ENCODE measurements around the gene LYST. TPM values are rescaled to one million over a fixed set of nuclear protein-coding genes. Genes with fewer than 3 reads are reported as not detected.

Gene LYST
- total RNA-seq, 1 experiment from 2014 or later: 1.7 TPM

DNA sequence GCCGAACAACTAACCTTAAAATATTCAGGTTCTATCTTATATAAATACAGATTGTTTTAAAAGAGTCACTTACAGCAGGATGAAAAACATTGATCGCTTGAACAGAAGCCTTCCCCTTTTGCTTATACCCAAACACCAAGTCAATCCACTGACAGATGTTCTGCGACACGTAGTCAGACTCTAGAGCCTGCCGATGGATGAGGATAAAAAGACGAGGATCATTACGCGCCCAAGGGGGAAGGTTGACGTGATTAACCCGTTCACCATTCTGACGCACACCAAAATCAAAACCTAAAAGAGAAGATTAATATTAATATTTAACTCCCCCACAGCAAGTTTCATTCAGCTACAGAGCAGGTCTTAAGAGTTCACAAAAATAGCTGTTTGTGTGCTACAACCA lies 157.7 kb downstream of the LYST start:
- H3K27me3 ChIP-seq (replicated peaks; ENCODE audit: insufficient read depth, low read depth, low read length, poor library complexity): no peaks in the 10 kb centered on the region
- H3K36me3 ChIP-seq (ENCODE audit: insufficient read depth, low read length, poor library complexity, severe bottlenecking): no peaks in the 10 kb centered on the region
- no peak for TF ChIP-seq EZH2 (IDR thresholded peaks at IDR 0.05; ENCODE audit: borderline replicate concordance, low read depth, low read length, poor library complexity, severe bottlenecking)
- no peak for TF ChIP-seq CTCF (conservative IDR thresholded peaks at IDR 0.05; ENCODE audit: low read depth, low read length)
- ChIA-PET CTCF (no interaction called here), POLR2A (ENCODE audit: low non-redundant PET) (no interaction called here)
- no peak overlapping the region for H3K27ac ChIP-seq (ENCODE audit: low read depth, low read length, poor library complexity, severe bottlenecking)
- BruUV-seq (replicated peaks): no TSS peak
- no peak overlapping the region for H3K4me3 ChIP-seq (ENCODE audit: low read depth, low read length, poor library complexity, severe bottlenecking)
- intact Hi-C loops (cut with micrococcal nuclease; ENCODE audit: unreplicated experiment): no loop called here
- no peaks in the 10 kb centered on the region for H3K4me1 ChIP-seq (ENCODE audit: insufficient read depth, low read length, poor library complexity, severe bottlenecking)
- no peak for DNase-seq (ENCODE audit: low spot score)
- H3K9me3 ChIP-seq (ENCODE audit: low read depth, low read length, poor library complexity, severe bottlenecking): no peaks in the 10 kb centered on the region

GRCh38 chr1:235708390-235708962 lies 158.2 kb downstream of the LYST start:
- no TSS peak for BruUV-seq (replicated peaks)
- POLR2A ChIA-PET (ENCODE audit: low non-redundant PET): no interaction called here
- Histone ChIP-seq H3K9me3 (ENCODE audit: low read depth, low read length, poor library complexity, severe bottlenecking) (no peaks in the 10 kb centered on the region), H3K27me3 (replicated peaks; ENCODE audit: insufficient read depth, low read depth, low read length, poor library complexity) (no peaks in the 10 kb centered on the region), H3K27ac (ENCODE audit: low read depth, low read length, poor library complexity, severe bottlenecking) (no peak overlapping the region), H3K4me1 (ENCODE audit: insufficient read depth, low read length, poor library complexity, severe bottlenecking) (no peaks in the 10 kb centered on the region), H3K36me3 (ENCODE audit: insufficient read depth, low read length, poor library complexity, severe bottlenecking) (no peaks in the 10 kb centered on the region), H3K4me3 (ENCODE audit: low read depth, low read length, poor library complexity, severe bottlenecking) (no peak overlapping the region)
- CTCF ChIA-PET: no interaction called here
- no peak for DNase-seq (ENCODE audit: low spot score)
- TF ChIP-seq EZH2 (IDR thresholded peaks at IDR 0.05; ENCODE audit: borderline replicate concordance, low read depth, low read length, poor library complexity, severe bottlenecking) (no peak), CTCF (conservative IDR thresholded peaks at IDR 0.05; ENCODE audit: low read depth, low read length) (no peak)
- intact Hi-C loops (cut with micrococcal nuclease; ENCODE audit: unreplicated experiment): no loop called here

DNA sequence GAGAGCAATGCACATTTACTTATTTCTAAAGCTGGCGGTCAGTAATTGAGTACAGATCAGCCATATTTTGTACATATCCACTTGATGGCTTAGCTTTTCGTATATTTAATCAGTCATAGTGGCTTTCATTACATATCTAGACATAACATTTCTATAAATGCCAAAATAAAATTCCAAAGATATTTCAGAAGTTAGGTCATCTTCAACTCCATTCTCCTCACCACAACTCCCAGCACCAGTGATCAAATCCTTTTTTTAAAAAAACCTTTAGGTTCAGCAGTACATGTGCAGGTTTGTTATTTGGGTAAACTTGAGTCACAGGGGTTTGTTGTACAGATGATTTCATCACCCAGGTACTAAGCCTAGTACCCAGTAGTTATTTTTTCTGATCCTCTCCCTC lies 163.2 kb downstream of the LYST start:
- CTCF ChIA-PET: no interaction called here

More for the DNA sequence above, 163.2 kb downstream of the LYST start:
- Histone ChIP-seq H3K27me3 (replicated peaks; ENCODE audit: insufficient read depth, low read depth, low read length, poor library complexity) (no peaks in the 10 kb centered on the region), H3K36me3 (ENCODE audit: insufficient read depth, low read length, poor library complexity, severe bottlenecking) (no peaks in the 10 kb centered on the region), H3K4me3 (ENCODE audit: low read depth, low read length, poor library complexity, severe bottlenecking) (no peak overlapping the region), H3K27ac (ENCODE audit: low read depth, low read length, poor library complexity, severe bottlenecking) (no peak overlapping the region), H3K4me1 (ENCODE audit: insufficient read depth, low read length, poor library complexity, severe bottlenecking) (no peaks in the 10 kb centered on the region), H3K9me3 (ENCODE audit: low read depth, low read length, poor library complexity, severe bottlenecking) (no peaks in the 10 kb centered on the region)
- no TSS peak for BruUV-seq (replicated peaks)
- no peak for DNase-seq (ENCODE audit: low spot score)
- TF ChIP-seq CTCF (conservative IDR thresholded peaks at IDR 0.05; ENCODE audit: low read depth, low read length) (no peak), EZH2 (IDR thresholded peaks at IDR 0.05; ENCODE audit: borderline replicate concordance, low read depth, low read length, poor library complexity, severe bottlenecking) (no peak)
- intact Hi-C loops (cut with micrococcal nuclease; ENCODE audit: unreplicated experiment): no loop called here
- POLR2A ChIA-PET (ENCODE audit: low non-redundant PET): no interaction called here
